ENCODE data around the gene ACOXL.

GRCh38 chr2:111069722-111070121, 337.3 kb downstream of the ACOXL start:
- TF ChIP-seq GATA2 (IDR thresholded peaks at IDR 0.05; ENCODE audit: insufficient read depth, insufficient read length, low read depth, low read length) (no peak), CTCF (IDR thresholded peaks at IDR 0.05; ENCODE audit: extremely low read depth in 1 of 2, insufficient read depth in 1 of 2, low read depth in 1 of 2, low read length in 2 of 2) (peak in 1 of 2 donors; percentile 9), POLR2A (IDR thresholded peaks at IDR 0.05; ENCODE audit: low read depth, low read length) (no peak), FOS (IDR thresholded peaks at IDR 0.05; ENCODE audit: borderline replicate concordance, insufficient read depth, low read length) (no peak), EZH2 (IDR thresholded peaks at IDR 0.05; ENCODE audit: borderline replicate concordance, low read depth, low read length, severe bottlenecking) (no peak), MYC (IDR thresholded peaks at IDR 0.05; ENCODE audit: low read depth, low read length) (no peak), POLR2AphosphoS5 (IDR thresholded peaks at IDR 0.05; ENCODE audit: insufficient read depth, low read depth, low read length) (no peak)
